OCI-LY3 (cell line): ENCODE results near the gene CADPS2.

Experiments used
- CTCF ChIP-seq: fragments of 200-600, 300-600 bp; sonication (generic); IDR thresholded peaks from 2 replicates; pipeline ENCODE4 v1.5.1; 2014; ENCODE audit warnings: antibody characterized with exemption, low read length, low read depth
- EZH2phosphoT487 ChIP-seq: fragments of 200-600 bp; shearing (Covaris generic); IDR thresholded peaks from 2 replicates; pipeline ENCODE4 v1.6.1; 2018; ENCODE audit warnings: antibody characterized with exemption, mixed run types, low read depth

DNA sequence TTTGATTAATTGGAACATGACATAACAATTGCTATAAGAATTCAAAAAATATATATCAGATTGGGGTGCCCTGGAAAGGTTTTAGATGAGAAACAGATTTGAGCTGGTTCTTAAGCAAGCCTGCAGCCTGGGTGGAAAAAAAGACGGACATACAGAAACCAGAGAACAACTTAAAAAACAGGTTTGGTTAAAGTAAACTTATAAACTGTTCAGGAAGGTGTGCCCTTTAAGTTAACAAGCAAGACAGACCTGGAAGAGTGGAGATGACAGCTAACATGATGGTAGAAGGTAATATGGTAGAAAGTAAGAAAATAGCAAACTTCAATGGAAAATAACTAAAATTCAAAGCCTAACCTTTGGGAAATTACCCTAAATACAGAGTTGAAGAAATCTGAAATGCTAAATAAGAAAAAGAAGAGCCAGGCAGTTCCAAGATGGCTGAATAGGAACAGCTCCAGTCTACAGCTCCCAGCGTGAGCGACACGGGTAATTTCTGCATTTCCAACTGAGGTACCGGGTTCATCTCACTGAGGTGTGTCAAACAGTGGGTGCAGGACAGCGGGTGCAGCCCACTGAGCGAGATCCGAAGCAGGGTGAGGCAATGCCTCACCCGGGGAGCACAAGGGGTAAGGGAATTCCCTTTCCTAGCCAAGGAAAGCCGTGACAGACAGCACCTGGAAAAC lies 52.2 kb downstream of the CADPS2 start:
- no peak for TF ChIP-seq CTCF
- no peak for TF ChIP-seq EZH2phosphoT487
